Measurements from ENCODE around the gene TBCCD1. TPM values are rescaled to one million over a fixed set of nuclear protein-coding genes. Genes with fewer than 3 reads are reported as not detected.

The TBCCD1 gene
- total RNA-seq, 1 donor from 2014 or later: 13.5 TPM

DNA sequence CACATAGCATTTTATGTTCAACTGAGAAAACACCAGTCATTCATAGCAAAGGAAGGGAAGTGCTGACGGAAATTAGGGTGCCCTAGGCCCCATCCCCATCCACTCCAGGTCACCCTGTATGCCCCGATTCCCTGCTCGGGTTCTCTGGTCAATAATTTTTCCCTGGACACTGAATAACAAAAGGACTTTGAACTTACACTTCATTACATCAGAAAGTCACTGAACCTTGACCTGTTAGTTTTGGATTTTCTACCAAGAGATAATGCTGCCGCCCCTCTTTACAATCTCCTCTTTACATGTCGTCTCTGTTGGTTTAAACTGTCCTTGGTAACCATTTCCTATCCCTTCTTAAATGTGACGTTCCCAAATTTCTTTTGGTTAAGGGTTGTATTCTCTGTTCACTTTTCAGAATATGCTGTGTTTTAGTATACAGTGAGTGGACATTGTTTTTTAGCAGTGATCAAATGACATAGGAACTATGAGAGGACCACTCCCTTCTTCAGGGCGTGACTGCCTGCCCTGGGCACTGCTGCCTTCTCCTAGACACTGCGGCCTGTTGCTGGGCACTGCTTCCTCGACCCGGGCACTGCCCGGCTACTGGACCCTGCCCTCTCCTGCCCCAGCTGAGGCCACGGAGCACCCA, 32.1 kb upstream of the TBCCD1 start:
- TF ChIP-seq CTCF (IDR thresholded peaks at IDR 0.05; ENCODE audit: unreplicated experiment): no peak
- Mint-ChIP-seq H3K27me3 (peaks cover 4% of the 10 kb centered on the region), H3K27ac (no peak overlapping the region), H3K4me1 (ENCODE audit: low read depth) (peaks cover 24% of the 10 kb centered on the region), H3K36me3 (ENCODE audit: insufficient read depth) (no peaks in the 10 kb centered on the region), H3K4me3 (ENCODE audit: low read depth) (no peak overlapping the region), H3K9me3 (ENCODE audit: low read depth) (no peaks in the 10 kb centered on the region)
- no peak for DNase-seq (ENCODE audit: low spot score, unreplicated experiment)

DNA sequence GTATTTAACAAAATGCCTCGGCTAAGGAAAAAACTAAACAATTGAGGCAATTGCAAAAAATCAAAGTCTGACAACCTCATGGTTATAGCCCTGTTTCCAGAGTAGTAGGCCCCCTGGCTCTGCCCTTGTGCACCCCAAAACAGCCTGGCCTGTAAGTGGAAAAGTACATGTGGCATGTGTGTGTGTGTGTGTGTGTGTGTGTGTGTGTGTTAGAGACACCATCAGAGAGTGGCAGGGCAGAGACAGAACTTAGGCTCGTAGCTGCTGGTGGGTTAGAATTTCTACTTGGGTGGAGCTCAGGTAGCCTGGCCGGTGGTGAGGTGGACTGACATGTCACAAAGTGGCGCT, 31.6 kb upstream of the TBCCD1 start:
- H3K36me3 Mint-ChIP-seq (ENCODE audit: insufficient read depth): no peaks in the 10 kb centered on the region
- peaks cover 25% of the 10 kb centered on the region for H3K4me1 Mint-ChIP-seq (ENCODE audit: low read depth)
- no peak for TF ChIP-seq CTCF (IDR thresholded peaks at IDR 0.05; ENCODE audit: unreplicated experiment)
- H3K27me3 Mint-ChIP-seq: peaks cover 4% of the 10 kb centered on the region
- H3K4me3 Mint-ChIP-seq (ENCODE audit: low read depth): no peak overlapping the region
- H3K9me3 Mint-ChIP-seq (ENCODE audit: low read depth): no peaks in the 10 kb centered on the region
- DNase-seq (ENCODE audit: low spot score, unreplicated experiment): no peak
- no peak overlapping the region for H3K27ac Mint-ChIP-seq

DNA sequence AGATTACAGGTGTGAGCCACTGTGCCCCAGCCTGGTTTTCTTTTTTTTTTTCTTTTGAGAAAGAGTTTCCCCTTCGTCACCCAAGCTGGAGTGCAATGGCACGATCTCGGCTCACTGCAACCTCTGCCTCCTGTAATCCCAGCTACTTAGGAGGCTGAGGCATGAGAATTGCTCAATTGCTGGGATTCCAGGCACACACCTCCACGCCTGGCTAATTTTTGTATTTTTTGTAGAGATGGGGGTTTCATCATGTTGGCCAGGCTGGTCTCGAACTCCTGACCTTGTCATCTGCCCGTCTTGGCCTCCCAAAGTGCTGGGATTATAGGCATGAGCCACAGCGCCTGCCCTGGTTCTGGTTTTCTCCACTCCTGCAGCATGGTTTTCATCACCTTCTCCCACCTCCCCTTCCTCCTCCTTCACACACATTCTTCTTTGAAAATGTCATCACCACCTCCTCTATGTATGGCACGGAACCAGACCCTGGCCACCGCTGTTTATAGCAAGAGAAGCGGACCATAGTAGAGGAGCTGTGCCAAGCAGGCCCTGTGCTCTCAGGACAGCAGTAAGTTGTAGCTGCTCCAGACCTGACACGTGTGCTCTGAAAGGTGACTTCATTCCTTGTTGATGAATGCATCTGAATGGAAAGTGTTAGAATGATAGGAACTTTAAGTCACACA, 31.1 kb upstream of the TBCCD1 start:
- peaks cover 25% of the 10 kb centered on the region for H3K4me1 Mint-ChIP-seq (ENCODE audit: low read depth)
- no peak overlapping the region for H3K4me3 Mint-ChIP-seq (ENCODE audit: low read depth)
- TF ChIP-seq CTCF (IDR thresholded peaks at IDR 0.05; ENCODE audit: unreplicated experiment): no peak
- DNase-seq (ENCODE audit: low spot score, unreplicated experiment): no peak
- H3K9me3 Mint-ChIP-seq (ENCODE audit: low read depth): no peaks in the 10 kb centered on the region
- H3K27me3 Mint-ChIP-seq: peaks cover 4% of the 10 kb centered on the region
- no peak overlapping the region for H3K27ac Mint-ChIP-seq
- no peaks in the 10 kb centered on the region for H3K36me3 Mint-ChIP-seq (ENCODE audit: insufficient read depth)

DNA sequence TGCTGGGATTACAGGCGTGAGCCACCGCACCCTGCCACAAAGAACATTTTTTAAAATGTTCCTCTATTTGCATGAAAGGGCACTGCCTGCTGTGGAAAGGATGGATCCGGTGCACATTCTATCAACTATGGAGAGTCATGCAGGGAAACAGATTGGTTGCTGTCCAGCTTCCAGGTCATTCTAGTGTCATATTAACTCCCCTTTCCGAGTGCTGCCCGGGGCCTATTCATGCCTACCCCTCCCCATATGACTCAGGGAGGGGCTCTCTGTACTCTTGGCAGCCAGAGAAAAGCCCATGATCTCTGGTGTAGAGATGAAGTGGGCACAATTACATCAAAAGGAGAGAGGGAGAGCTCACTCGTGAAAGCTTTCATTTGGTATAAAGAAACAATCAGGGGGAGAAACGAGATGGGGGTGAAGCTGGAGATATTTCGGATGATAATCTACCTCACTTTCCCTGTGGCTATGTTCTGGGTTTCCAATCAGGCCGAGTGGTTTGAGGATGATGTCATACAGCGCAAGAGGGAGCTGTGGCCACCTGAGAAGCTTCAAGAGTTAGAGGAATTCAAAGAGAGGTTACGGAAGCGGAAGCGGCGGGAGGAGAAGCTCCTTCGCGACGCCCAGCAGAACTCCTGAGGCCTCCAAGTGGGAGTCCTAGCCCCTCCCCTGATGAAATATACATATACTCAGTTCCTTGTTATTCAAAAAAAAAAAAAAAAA, 29.6 kb upstream of the TBCCD1 start:
- no peaks in the 10 kb centered on the region for H3K36me3 Mint-ChIP-seq (ENCODE audit: insufficient read depth)
- no peaks in the 10 kb centered on the region for H3K9me3 Mint-ChIP-seq (ENCODE audit: low read depth)
- no peak overlapping the region for H3K27ac Mint-ChIP-seq
- H3K4me3 Mint-ChIP-seq (ENCODE audit: low read depth): no peak overlapping the region
- DNase-seq (ENCODE audit: low spot score, unreplicated experiment): no peak
- peaks cover 4% of the 10 kb centered on the region for H3K27me3 Mint-ChIP-seq
- no peak for TF ChIP-seq CTCF (IDR thresholded peaks at IDR 0.05; ENCODE audit: unreplicated experiment)
- H3K4me1 Mint-ChIP-seq (ENCODE audit: low read depth): peaks cover 25% of the 10 kb centered on the region

DNA sequence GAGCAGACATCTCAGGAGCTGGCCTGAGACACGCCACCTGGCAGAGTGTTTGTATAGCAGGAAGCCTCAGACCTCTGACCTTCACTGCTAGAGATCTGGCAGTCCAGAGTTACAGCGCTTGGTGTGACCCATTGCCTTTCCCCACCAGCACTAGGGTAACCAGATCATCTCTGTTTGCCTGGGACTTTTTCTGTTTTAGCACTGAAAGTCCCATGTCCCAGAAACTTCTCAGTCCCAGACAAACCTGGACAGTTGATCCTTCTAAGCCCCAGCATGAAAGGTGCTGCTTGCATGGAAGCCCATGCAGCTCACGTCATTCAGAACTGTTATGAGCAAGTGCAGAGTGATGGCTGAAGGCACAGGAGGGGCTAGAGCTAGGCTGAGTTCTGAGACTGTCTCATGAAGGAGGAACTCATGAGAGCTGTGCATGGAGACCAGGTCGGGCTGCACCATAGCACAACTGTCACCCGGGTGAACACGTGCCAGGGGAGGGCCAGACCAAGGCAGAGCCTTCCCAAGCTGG, 27.5 kb upstream of the TBCCD1 start:
- Mint-ChIP-seq H3K4me3 (ENCODE audit: low read depth) (no peak overlapping the region), H3K9me3 (ENCODE audit: low read depth) (no peaks in the 10 kb centered on the region), H3K27me3 (peaks cover 4% of the 10 kb centered on the region), H3K27ac (no peak overlapping the region), H3K4me1 (ENCODE audit: low read depth) (peaks cover 25% of the 10 kb centered on the region), H3K36me3 (ENCODE audit: insufficient read depth) (no peaks in the 10 kb centered on the region)
- no peak for DNase-seq (ENCODE audit: low spot score, unreplicated experiment)
- no peak for TF ChIP-seq CTCF (IDR thresholded peaks at IDR 0.05; ENCODE audit: unreplicated experiment)
